Stimulated activated CD4-positive, alpha-beta T cell treated with anti-CD3 and anti-CD28 coated beads, TNF-alpha, amount 100 ng/mL, for 48 hours (primary cell): ENCODE measurements around the gene SLC9A6.

Source experiments
- DNase-seq, 3 donors: peaks; one replicate each; pipeline ENCODE4 v3.0.0-alpha.2; 2020; ENCODE audit warnings: low read depth in 3 of 3

Gene SLC9A6

DNA sequence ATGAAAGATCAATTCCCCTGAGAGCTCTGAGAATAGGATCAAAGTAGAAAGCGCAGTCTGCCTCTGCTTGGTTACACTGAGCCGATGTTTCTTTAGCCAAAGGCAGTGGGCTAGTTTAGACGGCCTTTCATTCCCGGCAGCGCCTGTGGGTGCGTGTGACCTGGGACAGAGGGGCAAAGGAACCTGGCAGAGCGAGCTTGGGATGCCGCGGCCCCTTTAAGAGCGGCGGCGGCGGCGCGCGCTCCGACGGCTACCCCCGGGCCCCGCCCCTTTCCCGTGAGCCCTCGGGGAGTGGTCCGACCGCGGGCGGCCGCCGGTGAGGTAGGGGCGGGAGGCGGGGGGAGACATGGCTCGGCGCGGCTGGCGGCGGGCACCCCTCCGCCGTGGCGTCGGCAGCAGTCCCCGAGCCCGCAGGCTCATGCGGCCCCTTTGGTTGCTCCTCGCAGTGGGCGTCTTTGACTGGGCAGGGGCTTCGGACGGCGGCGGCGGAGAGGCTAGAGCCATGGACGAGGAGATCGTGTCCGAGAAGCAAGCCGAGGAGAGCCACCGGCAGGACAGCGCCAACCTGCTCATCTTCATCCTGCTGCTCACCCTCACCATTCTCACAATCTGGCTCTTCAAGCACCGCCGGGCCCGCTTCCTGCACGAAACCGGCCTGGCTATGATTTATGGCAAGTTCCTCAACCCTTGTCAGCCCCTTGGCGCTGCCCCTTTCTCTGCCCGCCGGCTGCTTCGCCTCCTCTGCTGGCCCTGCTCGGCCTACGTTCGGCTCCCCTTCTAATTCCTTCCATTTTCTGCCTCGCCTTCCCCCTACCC lies at the start of gene SLC9A6:
Gene SLC9A6 (plus strand): TSS at position 279 of the 816 bp plus-strand sequence. CDS start 224 bp downstream, at position 503.
- peak; percentile 32 to 62 (median 32) for DNase-seq

DNA sequence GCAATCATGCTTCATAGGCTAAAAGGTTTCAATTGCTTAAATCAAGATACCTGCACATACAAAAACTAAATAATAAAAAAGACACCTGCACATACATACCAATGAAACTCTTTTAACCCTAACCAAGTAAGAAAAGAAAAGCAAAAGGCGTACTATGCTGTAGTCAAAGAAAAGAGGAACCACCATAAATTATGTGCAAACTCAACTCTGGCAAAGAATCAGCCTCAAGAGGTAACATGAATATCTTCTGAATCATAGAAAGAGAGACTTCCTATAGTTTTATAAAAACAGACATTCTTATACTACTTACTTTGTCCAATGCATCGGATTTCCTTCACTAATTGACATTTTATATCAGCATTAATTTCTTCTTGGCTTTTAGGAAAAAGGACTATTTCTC lies 40.7 kb upstream of the SLC9A6 start:
- no peak for DNase-seq

DNA sequence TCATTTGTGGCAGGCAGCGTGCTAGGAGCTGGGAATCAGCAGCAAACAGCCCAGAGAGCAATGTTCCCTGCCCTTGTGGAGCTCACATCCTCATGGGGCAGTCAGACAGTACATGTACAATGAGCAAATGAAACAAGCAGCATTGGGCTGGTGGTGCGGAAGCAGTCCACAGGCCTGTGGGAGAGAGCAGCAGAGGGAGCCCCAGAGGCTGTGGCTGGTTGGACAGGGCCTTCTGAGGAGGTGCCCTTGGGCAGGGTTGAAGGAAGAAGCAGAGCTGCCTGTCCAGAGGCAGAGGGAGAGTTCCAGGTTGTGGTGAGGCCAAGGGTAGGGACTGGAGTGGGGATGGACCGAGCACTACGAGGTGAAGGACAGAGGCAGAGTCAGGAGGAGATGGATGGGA lies 33.9 kb upstream of the SLC9A6 start:
- DNase-seq = no peak

DNA sequence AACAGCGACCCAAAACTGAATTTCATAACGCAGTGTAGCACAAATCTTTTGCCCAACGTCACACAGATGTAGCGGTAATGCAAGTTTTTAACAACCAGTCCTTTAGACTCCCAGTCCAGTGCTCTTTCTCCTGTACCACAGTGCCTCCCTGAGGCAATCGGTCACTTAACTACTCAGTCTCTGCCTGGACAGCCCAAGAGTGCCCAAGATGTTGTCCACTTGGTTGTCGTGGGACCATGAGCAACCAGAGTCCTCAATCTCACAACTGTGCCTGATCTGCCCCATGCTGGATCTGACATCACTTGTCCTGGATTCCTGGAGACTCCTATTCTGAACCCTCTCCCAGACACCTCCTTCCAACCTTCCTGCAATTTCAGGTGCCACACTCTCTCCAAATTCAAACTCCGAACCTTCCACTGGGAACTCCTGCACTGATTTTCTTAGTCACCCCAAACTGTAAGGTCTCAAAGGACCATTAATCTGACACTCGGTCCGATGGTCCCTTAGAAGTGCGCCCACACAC lies 12.1 kb upstream of the SLC9A6 start:
- DNase-seq = no peak

DNA sequence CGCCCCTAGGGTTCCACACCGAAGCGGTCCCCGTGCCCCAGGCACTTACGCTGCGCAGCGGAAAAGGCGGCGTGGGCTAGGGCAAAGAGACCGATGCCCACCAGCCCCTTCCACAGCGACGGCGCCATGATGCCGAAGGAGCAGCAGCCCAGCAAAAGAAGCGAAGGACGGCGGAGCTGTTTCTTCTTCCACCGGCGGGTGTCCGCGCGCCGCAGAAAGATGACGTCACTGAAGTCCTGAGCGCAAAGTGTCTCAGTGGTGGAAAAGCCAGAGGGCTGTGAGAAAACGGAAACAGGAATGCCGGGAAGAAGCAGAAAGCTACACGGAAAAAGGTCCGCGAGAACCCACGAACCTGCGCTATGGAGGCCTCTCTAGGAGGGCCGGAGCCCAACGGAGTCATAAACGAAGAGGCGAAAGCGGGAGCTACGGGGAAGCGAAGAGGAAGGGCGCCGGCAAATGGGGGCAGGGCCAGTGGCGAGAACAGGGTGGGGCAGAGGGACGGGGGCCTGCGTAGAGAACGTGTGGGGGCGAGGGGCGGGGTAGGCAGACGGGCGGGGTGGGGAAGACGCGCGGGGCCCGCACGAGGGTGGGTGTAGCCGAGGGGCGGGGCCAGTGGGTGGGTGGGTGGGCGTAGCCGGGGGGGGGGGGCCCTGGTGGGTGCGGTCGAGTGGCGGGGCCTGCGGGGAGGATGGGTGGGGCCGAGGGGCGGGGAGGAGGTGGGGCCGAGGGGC lies 11.5 kb upstream of the SLC9A6 start, which contains the start of gene MMGT1:
Gene MMGT1 (minus strand): TSS at position 441 of the 731 bp plus-strand sequence. CDS start 313 bp downstream, at position 128.
- DNase-seq = peak; percentile 58 to 79 (median 70)

DNA sequence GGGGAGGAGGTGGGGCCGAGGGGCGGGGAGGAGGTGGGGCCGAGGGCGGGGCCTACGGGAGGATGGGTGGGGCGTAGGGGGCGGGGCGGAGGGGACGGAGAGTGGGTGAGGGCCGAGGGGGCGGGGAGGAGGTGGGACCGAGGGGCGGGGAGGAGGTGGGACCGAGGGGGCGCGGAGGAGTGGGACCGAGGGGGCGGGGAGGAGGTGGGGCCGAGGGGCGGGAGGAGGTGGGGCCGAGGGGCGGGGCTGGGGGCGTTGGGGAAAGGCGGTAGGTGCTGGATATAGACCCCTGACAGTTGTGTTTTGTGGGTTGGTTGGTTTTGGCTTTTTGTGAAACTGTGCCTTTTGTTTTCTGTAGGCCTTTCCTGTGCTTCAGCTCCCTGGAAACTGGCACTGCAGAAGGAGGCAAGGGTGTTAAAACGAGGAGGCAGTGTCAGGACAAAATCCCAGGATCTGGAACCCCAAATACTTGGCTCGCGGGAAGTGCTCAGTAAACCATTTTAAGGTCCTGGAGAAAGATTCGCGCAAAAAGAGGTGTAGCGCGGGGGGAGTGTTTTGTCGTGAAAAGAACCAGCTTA lies 10.9 kb upstream of the SLC9A6 start:
- peak in 1 of 3 donors; percentile 59 for DNase-seq

DNA sequence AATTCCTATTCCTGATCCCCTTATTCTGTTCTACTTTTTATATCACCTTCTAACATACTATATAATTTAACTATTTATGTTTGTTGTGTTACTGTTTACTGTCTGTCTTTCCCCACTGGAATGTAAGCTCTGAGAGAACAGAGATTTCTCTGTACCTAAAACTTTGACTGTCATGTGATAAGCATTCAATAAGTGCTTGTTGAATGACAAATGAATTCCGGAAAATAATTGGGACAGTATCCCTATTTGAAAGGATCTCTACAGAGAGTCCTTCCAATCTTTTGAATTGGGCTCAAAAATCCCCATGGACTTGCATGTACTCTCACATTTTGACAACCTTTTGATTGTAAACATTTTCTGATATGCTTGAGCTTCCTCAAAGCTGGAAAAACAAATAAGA lies 9.8 kb upstream of the SLC9A6 start:
- DNase-seq = no peak

DNA sequence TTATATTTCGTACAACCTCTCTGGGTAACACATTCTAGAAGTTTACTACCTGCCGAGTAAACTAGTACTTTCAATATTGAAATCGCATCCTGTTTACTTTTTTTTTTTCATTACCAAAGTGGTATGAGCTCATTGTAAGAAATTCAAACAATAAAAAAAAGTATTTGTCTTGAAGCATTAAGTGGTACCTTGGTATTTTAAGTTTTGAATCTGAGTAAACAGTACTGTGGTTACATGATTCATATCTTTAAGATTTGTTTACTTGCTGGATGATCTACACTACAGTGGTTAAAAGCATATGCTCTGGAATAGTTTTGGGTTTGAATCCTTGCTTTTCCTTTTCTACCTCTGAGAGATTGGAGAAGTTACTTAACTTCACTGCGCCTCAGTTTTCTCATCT lies 7.6 kb upstream of the SLC9A6 start:
- no peak for DNase-seq

DNA sequence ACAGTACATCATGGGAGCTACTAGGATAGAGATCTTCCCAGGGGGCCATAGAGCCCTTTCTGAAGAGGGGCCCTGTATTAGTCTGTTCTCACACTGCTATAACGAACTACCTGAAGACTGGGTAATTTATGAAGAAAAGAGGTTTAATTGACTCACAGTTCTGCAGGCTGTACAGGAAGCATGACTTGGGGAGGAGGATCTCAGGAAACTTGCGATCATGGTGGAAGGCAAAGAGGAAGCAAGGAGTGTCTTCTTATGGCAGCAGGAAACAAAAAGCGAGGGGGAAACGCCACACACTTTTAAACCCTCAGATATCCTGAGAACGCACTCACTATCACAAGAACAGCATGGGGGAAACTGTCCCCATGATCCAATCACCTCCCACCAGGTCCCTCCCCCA lies 4.2 kb upstream of the SLC9A6 start:
- DNase-seq = no peak

DNA sequence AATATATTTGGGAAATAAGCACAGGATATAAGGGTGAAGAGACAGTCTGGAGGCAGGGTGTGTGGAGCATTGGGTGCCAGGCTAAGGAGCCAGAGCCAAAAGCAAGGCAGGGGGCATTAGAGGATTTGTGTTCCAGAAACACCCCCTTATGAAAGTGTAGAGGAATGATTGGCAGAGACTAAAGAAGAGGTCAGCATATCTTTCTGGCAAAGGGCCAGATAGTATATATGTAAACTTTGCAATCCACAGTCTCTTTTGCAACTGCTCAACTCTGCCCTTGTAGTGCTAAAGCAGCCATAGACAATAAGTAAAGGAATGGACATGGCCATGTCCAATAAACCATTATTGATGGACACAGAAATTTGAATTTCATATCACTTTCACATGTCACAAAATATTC lies 3.6 kb upstream of the SLC9A6 start:
- no peak for DNase-seq

DNA sequence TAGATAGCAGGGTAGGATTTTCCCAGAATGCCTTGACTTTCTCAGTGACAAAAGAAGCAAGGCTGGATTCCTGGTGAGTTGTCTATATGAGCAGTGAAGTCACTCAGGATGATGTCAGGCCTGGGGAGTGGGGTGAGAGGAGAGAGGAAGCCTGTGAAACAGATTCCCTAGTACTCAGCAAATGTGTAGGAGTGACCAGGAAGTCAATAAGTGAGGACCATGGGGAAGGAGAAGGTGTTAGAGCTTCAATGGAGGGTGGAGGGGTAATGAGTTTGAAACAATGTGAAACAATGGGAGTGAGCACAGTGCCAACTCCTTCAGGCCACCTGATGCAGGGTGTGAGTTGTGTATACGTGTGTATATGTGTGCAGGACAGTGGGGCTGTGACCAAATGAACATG lies 2.4 kb upstream of the SLC9A6 start:
- no peak for DNase-seq

DNA sequence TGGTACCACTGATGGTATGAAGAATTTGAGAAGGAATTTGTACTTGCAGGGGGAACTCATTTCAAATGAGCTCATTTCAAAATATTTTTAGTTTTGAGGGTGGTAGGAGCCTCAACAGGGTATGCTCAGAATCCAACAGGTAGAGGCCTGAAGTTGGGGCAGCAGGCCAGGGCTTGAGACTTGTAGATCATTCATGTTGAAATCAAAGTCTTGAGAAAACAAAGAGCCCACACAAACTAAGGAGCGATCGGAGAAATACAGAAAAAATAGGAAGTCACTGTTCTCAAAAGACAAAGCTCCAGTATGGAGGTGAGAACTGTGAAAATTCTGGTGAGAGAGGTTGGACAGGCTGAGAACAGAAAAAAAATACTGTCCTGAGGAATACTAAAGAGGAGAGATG lies 979 bp upstream of the SLC9A6 start:
- DNase-seq = no peak

DNA sequence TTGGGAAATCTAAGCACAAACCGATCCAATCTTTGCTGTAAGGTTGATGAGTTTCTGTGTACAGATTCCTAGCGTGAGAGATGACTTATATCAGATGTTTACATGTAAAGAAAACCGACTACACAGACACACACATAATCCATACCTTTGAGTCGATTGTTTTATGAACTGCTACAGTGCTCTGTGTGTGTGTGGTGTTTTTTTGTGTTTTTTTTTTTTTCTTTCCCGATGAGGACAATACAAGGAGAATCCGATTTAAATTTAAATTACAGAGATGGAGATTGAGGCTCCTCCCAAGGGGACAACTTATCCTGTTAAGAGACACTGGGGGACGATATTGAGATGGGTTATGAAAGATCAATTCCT lies 461 bp upstream of the SLC9A6 start:
- DNase-seq = no peak

DNA sequence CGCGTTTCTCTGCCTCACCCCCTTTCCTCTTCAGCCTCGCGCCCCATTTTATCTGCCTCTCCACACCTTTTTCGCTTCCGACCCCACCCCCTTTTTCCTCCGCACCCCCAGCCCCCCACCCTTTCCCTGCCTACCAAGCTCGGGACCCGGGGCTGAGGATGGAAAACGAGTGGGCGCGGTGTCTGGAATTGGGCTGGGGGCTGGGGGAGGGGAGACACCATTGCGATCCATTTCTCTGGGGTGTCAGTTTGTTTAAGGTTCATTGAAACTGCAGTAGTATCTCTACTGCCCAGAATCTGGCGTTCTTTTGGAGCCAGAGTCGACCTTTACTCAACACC lies 707 bp downstream of the SLC9A6 start:
- DNase-seq = no peak

DNA sequence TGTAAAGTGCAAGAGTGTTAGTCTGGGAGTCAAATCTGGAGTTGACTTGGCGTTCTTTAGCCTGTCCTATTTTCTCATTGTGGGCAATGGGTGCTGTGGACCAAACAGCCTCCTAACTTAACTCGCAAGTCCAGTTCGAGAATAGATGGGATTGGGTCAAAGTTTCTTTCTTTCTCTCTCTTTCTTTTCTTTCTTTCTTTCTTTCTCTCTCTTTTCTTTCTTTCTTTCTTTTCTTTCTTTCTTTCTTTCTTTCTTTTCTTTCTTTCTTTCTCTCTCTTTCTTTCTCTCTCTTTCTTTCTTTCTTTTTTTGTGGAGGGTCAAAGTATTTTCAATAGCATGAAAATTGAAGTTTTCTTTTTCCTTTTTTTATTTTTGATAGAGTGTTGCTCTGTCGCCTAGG lies 3.0 kb downstream of the SLC9A6 start:
- DNase-seq = no peak

DNA sequence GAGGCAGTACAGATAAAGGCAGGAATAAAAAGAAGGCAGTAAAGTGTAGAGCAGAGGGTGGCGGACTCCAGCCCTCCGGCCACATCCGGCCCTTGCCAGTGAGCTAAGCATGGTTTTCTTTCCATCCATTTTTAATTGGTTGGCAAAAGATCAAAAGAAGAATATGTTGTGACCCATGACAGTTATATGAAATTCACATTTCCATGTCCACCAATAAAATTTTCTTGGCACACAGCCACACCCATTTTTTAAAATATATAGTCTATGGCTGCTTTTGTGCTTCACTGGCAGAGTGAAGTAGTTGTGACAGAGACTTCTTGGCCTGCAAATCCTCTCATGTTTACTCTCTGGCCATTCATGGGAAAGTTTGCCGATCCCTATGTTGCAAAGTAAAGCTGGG lies 29.8 kb downstream of the SLC9A6 start:
- no peak for DNase-seq

DNA sequence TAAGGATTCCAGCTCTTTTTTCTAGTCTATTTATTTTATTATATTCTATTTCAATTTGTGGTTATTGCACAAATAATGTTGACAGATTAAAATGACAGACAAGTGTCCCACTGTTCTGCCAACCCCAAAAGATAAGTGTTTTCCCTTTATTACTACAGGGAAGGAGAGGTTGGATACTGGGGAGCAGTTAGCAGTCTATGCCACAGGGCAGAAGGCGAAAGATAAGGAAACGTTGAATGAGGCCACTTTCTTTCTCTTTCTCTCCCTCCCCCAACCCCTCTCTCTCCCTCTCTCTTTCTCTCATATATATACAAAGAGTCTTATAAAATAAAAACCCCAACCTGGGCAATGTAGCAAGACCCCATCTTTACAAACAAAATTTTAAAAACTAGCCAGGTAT lies 31.6 kb downstream of the SLC9A6 start:
- no peak for DNase-seq

DNA sequence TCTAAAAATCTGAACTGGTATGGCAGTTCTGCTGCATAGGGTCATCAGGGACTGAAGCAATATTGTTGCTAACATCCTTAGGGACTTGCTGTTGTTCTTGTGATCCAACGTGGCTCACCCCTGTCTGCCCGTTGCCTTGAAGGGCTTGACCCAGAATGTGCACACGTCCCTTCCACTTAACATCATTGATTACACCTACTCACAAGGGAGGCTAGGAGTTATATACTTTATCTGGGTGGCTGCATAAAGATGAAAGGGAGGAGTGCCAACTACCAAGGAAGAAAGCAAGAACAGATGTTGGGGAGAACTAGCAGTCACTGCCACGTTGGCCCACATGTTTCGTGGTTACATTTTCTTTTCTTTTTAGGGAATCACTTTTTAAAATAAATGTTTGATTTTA lies 34.0 kb downstream of the SLC9A6 start:
- no peak for DNase-seq

DNA sequence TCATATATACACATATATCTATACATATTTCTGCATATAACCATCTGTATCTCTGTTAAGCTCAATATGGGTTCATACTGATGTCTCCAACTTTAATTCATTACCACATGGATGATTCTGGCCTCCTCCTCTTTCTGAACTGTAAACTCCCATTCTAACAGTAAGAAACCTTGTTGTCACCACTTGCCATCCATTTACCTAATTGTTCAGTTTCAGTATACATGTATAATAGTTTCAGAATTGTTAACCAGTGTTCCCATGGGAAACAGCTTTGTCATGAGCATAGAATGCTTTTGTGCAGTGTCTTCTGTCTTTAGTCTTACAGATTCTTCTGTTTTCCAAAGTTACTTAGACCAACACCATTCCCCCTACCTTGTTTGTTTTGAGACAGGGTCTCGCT lies 35.9 kb downstream of the SLC9A6 start:
- DNase-seq = no peak

DNA sequence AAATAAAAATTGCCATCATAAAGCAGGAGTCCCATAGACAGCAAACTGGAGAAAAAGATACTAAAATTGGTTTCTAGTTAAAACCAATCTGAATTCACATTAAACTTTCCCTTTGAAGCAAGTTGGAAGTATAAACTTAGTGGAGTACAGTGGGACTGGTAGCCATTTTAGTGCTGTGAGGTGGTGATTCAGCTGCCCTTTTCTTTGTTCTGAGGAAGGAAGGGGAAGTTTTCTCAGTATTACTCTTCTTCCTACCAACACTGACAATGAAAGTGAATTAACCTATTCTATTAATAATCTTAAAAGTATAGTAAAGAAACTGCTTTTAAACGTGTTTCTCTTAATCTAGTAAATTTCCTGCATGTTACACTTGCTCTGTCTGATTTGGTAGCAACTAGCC lies 36.7 kb downstream of the SLC9A6 start:
- no peak for DNase-seq

DNA sequence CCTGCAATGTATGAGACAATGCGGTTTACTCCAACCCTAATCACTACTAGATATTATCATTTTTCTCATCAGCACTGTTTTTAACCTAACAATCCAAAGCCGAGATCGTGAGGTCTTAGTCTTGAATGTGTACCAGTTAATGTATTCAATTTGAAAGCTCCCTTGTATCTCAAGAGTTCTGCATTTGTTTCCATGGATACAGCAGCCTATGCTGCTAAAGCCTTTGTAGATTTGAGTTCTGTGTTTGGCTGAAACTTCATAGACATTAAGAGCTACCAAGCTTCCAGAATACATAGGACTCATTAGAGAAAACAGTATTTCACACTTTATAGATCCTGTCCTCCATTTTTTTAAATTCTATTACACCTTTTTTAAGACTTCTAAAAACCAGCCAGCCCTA lies 39.9 kb downstream of the SLC9A6 start:
- DNase-seq = no peak

DNA sequence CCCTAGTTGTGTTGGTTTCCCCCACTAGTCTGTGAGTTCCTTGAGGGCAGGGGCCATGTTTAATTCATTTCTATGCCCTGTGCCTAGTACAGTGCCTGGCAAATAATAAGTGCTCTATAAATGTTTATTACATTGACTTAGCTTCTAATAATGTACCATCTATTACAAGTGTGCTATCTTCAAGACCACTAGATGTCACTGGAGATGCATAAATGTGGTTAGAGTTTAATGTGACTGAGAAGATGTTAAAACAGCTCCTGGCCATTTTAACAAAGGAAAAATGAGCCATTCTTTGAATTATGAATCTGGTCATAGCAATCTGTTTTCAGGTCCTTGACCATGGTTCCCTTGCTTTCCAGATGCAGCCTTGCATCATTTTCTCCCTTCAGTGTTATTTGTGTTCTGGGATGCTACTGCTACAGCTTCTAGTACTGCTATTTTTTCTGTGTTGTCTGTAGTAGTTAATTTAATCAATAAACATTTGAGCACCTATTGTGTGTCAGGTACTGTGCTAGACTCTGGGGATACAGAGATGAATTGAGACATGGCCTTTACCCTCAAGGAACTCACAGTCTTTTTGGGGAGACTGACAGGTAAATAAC lies 43.2 kb downstream of the SLC9A6 start:
- no peak for DNase-seq
